GM20000 (cell line): ENCODE measurements around the gene DAB2IP.

ENCODE experiments used
- DNase-seq: peaks from one replicate; pipeline ENCODE4 v3.0.0; 2012; ENCODE audit warnings: low spot score
- CTCF ChIP-seq: IDR thresholded peaks from 2 replicates; pipeline ENCODE4 v1.5.1; 2012; ENCODE audit warnings: mild to moderate bottlenecking, control low read depth; ENCODE audit errors: extremely low read depth, missing control alignments

DAB2IP gene

DNA sequence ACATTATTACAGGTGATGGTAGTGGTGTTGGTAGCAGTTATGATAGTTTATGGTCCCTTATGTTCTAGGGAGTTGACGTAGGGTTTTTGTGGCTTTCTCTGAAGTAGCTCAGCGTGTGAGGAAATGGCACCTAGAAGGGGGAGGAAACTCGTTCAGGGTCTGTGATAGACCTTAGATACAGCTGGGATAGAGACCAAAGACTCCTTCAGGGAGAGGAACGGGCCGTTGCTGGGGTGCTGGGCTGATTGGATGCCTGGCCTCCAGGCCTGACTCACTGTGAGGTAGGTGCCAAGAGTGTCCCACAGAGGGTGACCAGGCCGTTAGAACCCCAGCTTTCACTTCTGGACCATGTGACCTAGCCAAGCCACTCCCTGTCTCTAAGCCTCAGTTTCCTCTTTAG, 96.6 kb downstream of the DAB2IP start:
- TF ChIP-seq CTCF, result no peak
- DNase-seq, result no peak

- no peak for TF ChIP-seq CTCF
Measured at GRCh38 chr9:121748727-121749423, 97.4 kb downstream of the DAB2IP start.

GRCh38 chr9:121749614-121750013, 98.2 kb downstream of the DAB2IP start:
- TF ChIP-seq CTCF, result no peak
- DNase-seq, result no peak

More at GRCh38 chr9:121748727-121749423, 97.4 kb downstream of the DAB2IP start:
- DNase-seq, result no peak

DNA sequence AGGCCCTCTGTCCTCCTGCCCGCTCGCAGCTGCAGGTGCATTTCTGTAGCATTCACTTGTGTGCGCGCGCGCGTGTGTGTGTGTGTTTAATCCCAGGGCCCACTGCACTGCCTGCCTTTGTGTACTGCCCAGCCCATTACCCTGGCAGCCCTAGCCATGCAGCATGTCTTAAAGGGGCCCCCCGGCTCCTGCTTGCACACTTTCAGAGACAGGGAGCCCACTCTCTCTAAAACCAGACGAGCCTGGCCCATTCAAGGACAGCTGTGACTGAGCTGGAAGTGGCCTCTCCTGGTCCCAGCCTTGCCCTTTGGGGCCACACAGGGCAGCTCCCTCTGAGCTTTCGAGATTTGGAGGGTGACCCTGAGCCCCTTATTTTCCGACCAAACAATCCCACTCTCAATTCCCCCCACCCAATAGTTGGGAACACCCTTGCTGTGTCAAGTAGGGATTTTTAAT, 98.9 kb downstream of the DAB2IP start:
- no peak for TF ChIP-seq CTCF
- DNase-seq, result no peak

GRCh38 chr9:121750715-121751623, 99.5 kb downstream of the DAB2IP start:
- TF ChIP-seq CTCF, result no peak

GRCh38 chr9:121751686-121752445, 100.4 kb downstream of the DAB2IP start:
- no peak for TF ChIP-seq CTCF

More at GRCh38 chr9:121750715-121751623, 99.5 kb downstream of the DAB2IP start:
- DNase-seq, result no peak

DNA sequence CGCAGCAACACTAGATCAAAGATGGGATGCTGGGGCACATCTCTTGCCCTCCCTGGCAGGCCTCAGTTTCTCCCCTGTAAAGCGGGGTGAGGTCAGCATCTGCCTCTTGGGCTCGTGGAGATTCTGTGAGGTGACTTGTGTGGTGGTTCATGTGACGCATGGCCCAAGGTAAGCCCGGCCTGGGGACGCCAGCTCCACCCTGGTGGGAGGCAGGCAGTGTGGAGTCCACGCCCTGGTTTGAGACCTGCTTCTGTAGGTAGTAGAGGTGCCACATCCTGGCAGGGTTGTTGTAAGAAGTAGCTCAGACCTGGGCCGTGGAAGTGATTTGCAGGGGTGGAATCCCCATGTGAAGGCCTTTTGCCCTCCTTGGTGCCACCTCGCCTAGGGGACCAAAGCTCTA, 101.5 kb downstream of the DAB2IP start:
- TF ChIP-seq CTCF, result no peak
- DNase-seq, result no peak

More at GRCh38 chr9:121751686-121752445, 100.4 kb downstream of the DAB2IP start:
- DNase-seq, result no peak
